WERI-Rb-1 (cell line): Measurements from ENCODE around the gene CD79A.

Experiments
- DNase-seq: peaks from one replicate; pipeline ENCODE4 v3.0.0-alpha.2; 2020
- H3K27ac ChIP-seq: fragments of 250-450 bp; sonication (Bioruptor Pico); 2 replicates; pipeline ENCODE4 v1.5.1; 2020; ENCODE audit warnings: mild to moderate bottlenecking, moderate library complexity
- H3K27me3 ChIP-seq: fragments of 250-450 bp; sonication (Bioruptor Pico); 2 replicates; pipeline ENCODE4 v1.5.1; 2021; ENCODE audit warnings: mild to moderate bottlenecking, low read depth, moderate library complexity; ENCODE audit not compliant: insufficient read depth, severe bottlenecking
- H3K36me3 ChIP-seq: fragments of 250-450 bp; sonication (Bioruptor Pico); 2 replicates; pipeline ENCODE4 v1.5.1; 2020; ENCODE audit warnings: mild to moderate bottlenecking, moderate library complexity
- H3K4me3 ChIP-seq: 2 replicates; pipeline ENCODE4 v1.5.1; 2011; ENCODE audit warnings: low read depth, mild to moderate bottlenecking, control low read depth, low read length
- H3K9me3 ChIP-seq: fragments of 250-450 bp; sonication (Bioruptor Pico); 2 replicates; pipeline ENCODE4 v1.5.1; 2021; ENCODE audit warnings: mild to moderate bottlenecking, moderate library complexity; ENCODE audit not compliant: severe bottlenecking
- CTCF ChIP-seq: IDR thresholded peaks from 2 replicates; pipeline ENCODE4 v1.5.1; 2011; ENCODE audit warnings: low read depth, mild to moderate bottlenecking, control low read depth, inconsistent platforms, low read length

Gene CD79A

DNA sequence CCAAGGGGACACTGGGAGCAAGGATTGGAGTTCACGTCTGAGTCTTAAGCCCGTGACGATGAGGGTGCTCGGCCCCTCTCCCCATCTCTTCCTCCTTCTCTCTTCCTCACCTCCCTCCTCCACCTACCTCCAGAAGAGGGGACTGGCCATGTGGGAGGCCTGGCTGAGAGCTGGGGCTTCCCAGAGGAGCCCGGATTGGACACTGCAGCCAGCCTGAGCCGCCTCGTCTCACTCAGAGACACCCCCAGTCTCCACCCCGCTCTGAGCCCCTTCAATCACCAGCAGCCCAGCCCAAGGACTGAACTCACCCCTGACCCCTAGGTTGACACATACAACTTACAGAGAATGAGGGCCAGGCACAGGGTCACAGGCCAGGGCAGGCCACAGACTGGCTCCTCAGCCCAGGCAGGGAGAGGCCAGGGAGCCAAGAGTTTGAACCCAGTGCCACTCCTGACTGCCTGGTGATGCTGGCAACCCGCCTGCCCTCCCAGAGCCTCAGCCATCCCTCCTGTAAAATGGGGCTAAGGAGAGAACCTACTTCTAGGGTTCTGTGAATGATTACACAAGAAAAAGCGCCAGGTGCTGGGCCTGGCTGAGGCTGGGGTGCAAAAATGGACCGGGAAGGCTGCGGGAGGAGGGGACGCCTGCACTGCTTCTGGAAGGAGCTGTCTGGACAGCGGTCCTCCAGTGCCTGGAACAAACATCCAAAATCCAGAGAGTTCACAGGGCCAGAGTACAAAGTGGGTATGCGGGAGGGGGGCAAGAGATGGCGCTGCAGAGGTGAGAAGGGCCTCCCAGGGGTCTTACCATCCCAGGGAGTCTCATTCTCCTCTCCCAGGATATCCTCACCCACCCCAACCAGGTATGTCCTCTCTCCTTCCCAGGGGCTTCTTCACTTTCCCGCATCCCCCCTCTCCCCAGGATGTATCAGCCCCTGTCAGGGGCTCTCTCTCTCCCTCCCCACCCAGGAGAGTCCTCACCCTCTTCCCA lies 1.1 kb downstream of the CD79A start:
- Histone ChIP-seq H3K27ac (no peak overlapping the region), H3K36me3 (no peaks in the 10 kb centered on the region; the same call in 1 of the 2 replicates), H3K9me3 (no peaks in the 10 kb centered on the region), H3K4me3 (no peak overlapping the region), H3K27me3 (no peaks in the 10 kb centered on the region)
- no peak for TF ChIP-seq CTCF
- DNase-seq = no peak

GRCh38 chr19:41879080-41879479 lies 2.0 kb downstream of the CD79A start:
- Histone ChIP-seq H3K36me3 (no peaks in the 10 kb centered on the region), H3K27me3 (no peaks in the 10 kb centered on the region), H3K9me3 (no peaks in the 10 kb centered on the region), H3K4me3 (no peak overlapping the region), H3K27ac (no peak overlapping the region)
- DNase-seq = no peak
- no peak for TF ChIP-seq CTCF

- H3K4me3 ChIP-seq = no peak overlapping the region
These were observed 2.7 kb downstream of the CD79A start for GRCh38 chr19:41879670-41880328.

GRCh38 chr19:41880329-41880708 lies 3.2 kb downstream of the CD79A start:
- Histone ChIP-seq H3K36me3 (no peaks in the 10 kb centered on the region), H3K27me3 (no peaks in the 10 kb centered on the region), H3K27ac (no peak overlapping the region), H3K9me3 (no peaks in the 10 kb centered on the region), H3K4me3 (no peak overlapping the region)
- no peak for DNase-seq
- no peak for TF ChIP-seq CTCF

More at GRCh38 chr19:41879670-41880328, 2.7 kb downstream of the CD79A start:
- TF ChIP-seq CTCF = no peak
- Histone ChIP-seq H3K9me3 (no peaks in the 10 kb centered on the region), H3K27ac (no peak overlapping the region), H3K27me3 (no peaks in the 10 kb centered on the region), H3K36me3 (no peaks in the 10 kb centered on the region)
- DNase-seq = no peak

DNA sequence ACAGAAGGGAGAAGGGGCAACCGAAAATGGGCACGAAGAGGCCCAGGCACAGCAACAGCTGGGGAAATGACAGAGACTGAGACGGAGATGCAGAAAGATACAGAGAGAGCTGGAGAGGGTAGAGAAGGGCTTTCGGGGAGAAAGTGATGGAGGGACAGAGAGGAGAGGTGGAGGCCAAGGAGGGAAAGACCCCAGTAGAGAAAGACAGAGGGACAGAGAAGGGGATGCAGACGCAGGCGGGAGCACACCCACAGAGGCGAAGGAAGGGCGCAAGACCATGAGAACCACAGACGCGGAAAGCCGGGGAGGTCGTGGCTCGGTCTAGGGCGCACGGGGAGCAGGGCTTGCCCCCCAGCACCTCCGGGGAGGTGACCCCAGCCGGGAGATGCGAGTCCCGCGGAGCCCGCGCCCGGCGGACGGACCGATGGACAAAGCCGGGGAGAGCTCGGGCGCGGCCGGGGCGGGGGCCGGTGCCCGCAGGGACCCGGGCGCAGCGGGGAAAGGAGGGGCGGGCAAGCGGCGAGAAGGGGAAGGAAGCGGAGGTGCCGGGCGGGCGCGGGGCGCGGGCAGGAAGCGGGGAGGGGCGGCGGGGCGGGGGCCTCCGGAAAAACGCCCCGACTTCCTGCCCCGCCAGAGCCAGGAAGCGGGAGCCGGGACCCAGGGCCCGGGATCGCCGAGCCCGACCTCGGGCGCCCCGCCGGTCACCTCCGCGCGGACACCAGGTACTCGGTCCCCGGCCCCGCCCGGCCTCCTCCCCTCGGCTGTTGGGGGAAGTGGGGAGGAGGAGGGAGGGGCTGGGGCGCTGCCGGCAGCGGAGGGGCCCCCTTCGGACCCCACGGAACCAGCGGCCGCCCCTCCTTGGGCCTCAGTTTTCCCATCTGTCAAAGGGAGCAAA lies 5.7 kb downstream of the CD79A start, which contains the start of gene ARHGEF1:
Gene ARHGEF1, plus strand, starts transcription at position 617 of the 895 bp plus-strand sequence. CDS start 4,899 bp downstream, outside the sequence.
- no peak for DNase-seq
- Histone ChIP-seq H3K27ac (no peak within 1 kb of the TSS), H3K36me3 (no peaks in the 10 kb centered on the region), H3K9me3 (no peaks in the 10 kb centered on the region), H3K27me3 (no peaks in the 10 kb centered on the region), H3K4me3 (peak within 1 kb of the TSS; percentile 90)
- TF ChIP-seq CTCF = no peak
